GM21360 (cell line): ENCODE measurements around the gene TIMM17A.
"Not testable (repeated sequence)": the region's sequence is repeated elsewhere in the genome, so short reads cannot be mapped to it uniquely, and the experiment has no call there.

ENCODE experiments used
- ATAC-seq: cut with Tn5 transposase; IDR thresholded peaks from one replicate; pipeline ENCODE4 v1.9.1; 2021; ENCODE audit warnings: mild to moderate bottlenecking, moderate library complexity; ENCODE audit not compliant: unreplicated experiment

The TIMM17A gene

GRCh38 chr1:201939574-201939973 lies 15.7 kb upstream of the TIMM17A start:
- ATAC-seq, result no peak

- ATAC-seq, result not testable (repeated sequence)
Observed at GRCh38 chr1:201940316-201940715, 15.0 kb upstream of the TIMM17A start.

- no peak for ATAC-seq
Observed at GRCh38 chr1:201941420-201942128, 13.7 kb upstream of the TIMM17A start.

GRCh38 chr1:201942129-201942495 lies 13.2 kb upstream of the TIMM17A start:
- no peak for ATAC-seq

- ATAC-seq, result no peak
Observed at GRCh38 chr1:201944002-201944401, 11.3 kb upstream of the TIMM17A start.

- no peak for ATAC-seq
Observed at GRCh38 chr1:201944639-201945038, 10.7 kb upstream of the TIMM17A start.

GRCh38 chr1:201945157-201945556 lies 10.1 kb upstream of the TIMM17A start:
- ATAC-seq, result no peak

GRCh38 chr1:201945863-201946223 lies 9.5 kb upstream of the TIMM17A start:
- no peak for ATAC-seq

GRCh38 chr1:201946224-201946908 lies 8.9 kb upstream of the TIMM17A start, which contains the start of gene LMOD1:
LMOD1 (minus strand) TSS chr1:201946548; CDS start chr1:201946340, 208 bp downstream.
- no peak for ATAC-seq

- ATAC-seq, result no peak
Observed at GRCh38 chr1:201947697-201948008, 7.7 kb upstream of the TIMM17A start.

GRCh38 chr1:201949491-201949890 lies 5.8 kb upstream of the TIMM17A start:
- ATAC-seq, result no peak

GRCh38 chr1:201954263-201955008 lies 867 bp upstream of the TIMM17A start:
- no peak for ATAC-seq

GRCh38 chr1:201955729-201956143 lies 433 bp downstream of the TIMM17A start:
- no peak for ATAC-seq

GRCh38 chr1:201958348-201958747 lies 3.0 kb downstream of the TIMM17A start:
- no peak for ATAC-seq

- not testable (repeated sequence) for ATAC-seq
Observed at GRCh38 chr1:201962382-201962781, 7.1 kb downstream of the TIMM17A start.

- no peak for ATAC-seq
Observed at GRCh38 chr1:201964261-201964660, 9.0 kb downstream of the TIMM17A start.

GRCh38 chr1:201966171-201966570 lies 10.9 kb downstream of the TIMM17A start:
- ATAC-seq, result no peak

GRCh38 chr1:201968202-201968925 lies 13.1 kb downstream of the TIMM17A start:
- ATAC-seq, result no peak

- ATAC-seq, result no peak
Observed at GRCh38 chr1:201970334-201971159, 15.2 kb downstream of the TIMM17A start.

GRCh38 chr1:201982082-201982622 lies 26.8 kb downstream of the TIMM17A start:
- ATAC-seq, result no peak
